Stomach smooth muscle (tissue), 2 donors: ENCODE results near the gene TRIM69.
A peak's percentile ranks its signal among the peaks of the same experiment; 100 is the strongest.

Source experiments
- H3K27ac ChIP-seq: one replicate; pipeline ENCODE4 v1.7.0; 2013; ENCODE audit warnings: mild to moderate bottlenecking, low read length, inconsistent platforms
- H3K27me3 ChIP-seq, 2 donors: one replicate each; pipeline ENCODE4 v1.7.0; 2013; ENCODE audit warnings: low read length in 2 of 2; ENCODE audit not compliant: insufficient read depth in 2 of 2, control insufficient read depth in 1 of 2
- H3K36me3 ChIP-seq, 2 donors: one replicate each; pipeline ENCODE4 v1.7.0; 2013; ENCODE audit warnings: low read length in 2 of 2; ENCODE audit not compliant: control insufficient read depth in 2 of 2, insufficient read depth in 2 of 2
- H3K4me1 ChIP-seq: one replicate; pipeline ENCODE4 v1.7.0; 2013; ENCODE audit warnings: low read length; ENCODE audit not compliant: control insufficient read depth, insufficient read depth
- H3K4me3 ChIP-seq, 2 donors: one replicate each; pipeline ENCODE4 v1.7.0; 2013; ENCODE audit warnings: low read length in 2 of 2
- H3K9ac ChIP-seq, 2 donors: one replicate each; pipeline ENCODE4 v1.7.0; 2013; ENCODE audit warnings: low read length in 2 of 2, mild to moderate bottlenecking in 1 of 2
- H3K9me3 ChIP-seq, 2 donors: one replicate each; pipeline ENCODE4 v1.7.0; 2013; ENCODE audit warnings: low read length in 2 of 2; ENCODE audit not compliant: control insufficient read depth in 2 of 2
- donor health status: healthy.
- donor health status: Pancreatic carcinoma.

Gene TRIM69

DNA sequence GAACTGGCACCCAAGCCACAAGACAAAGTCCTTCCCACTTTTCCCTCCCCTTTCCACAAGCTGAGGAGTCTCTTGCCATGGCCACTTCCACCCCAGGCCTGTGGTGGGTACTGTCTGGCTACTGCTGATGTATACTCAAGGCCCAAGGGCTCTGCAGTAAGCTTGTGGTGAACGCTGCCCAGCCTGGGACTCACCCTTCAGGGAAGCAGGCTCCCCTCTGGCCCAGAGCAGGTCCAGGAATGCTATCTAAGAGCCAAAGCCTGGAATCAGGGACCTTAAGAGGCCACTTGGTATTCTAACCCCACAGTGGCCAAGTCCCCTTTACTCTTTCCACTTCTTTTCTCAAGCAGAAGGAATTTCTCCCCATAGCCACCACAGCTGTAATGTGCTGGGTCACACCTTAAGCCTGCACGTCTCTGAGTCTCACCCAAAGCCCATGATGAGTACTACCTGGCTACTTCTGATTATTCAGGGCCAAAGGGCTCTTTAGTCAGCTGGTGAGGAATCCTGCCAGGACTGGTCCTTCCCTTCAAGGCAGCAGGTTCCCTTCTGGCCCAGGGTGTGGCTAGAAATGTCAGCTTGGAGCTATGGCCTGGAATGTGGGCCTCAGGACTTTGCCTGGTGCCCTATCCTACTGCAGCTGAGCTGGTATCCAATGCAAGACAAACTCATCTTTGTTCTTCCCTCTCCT is 29.2 kb upstream of the TRIM69 start:
- Histone ChIP-seq H3K4me3 (no peak overlapping the region), H3K9ac (no peak overlapping the region), H3K27ac (no peak overlapping the region)

DNA sequence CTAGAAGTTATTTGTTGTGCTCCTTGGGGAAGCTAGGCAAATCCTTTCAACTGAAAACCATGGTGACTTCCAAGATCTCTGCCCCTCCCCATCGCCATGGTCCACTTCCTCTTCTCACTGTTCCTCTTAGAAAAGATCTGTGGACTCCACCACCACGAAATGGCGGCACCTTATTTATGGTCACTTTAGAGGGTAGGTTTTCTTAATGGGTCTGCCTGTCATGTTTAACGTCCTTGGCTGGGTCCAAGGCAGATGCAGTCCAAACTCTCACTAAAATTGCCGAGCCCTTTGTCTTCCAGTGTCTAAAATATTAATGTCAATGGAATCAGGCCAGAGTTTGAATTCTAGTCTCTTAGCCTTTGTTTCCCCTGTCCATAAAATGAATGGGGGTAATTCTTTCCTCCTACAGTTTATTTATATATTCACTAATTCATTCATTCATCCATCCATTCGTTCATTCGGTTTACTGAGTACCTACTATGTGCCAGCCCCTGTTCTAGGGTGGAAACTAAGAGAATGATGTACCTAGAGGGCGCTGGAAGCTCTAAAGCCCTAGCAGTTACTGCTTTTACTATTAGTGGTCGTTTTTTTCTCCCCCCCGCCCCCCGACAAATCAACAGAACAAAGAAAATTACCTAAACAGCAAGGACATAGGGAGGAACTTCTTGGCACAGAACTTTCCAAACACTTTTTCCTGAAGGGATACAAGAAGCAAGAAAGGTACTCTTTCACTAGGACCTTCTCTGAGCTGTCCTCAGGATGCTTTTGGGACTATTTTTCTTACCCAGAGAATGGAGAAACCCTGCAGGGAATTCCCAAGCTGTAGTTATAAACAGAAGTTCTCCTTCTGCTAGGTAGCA is 25.9 kb upstream of the TRIM69 start:
- peak overlapping the region; percentile 99 for H3K27ac ChIP-seq
- H3K4me3 ChIP-seq = peak overlapping the region; percentile 94 to 98
- peaks cover 0 to 3% of the 10 kb centered on the region in 2 donors for H3K36me3 ChIP-seq
- no peaks in the 10 kb centered on the region for H3K9me3 ChIP-seq
- H3K4me1 ChIP-seq = peaks cover 2% of the 10 kb centered on the region
- peak overlapping the region; percentile 97 to 98 for H3K9ac ChIP-seq
- H3K27me3 ChIP-seq = no peaks in the 10 kb centered on the region

More for the DNA sequence above, 29.2 kb upstream of the TRIM69 start:
- H3K27me3 ChIP-seq = no peaks in the 10 kb centered on the region
- no peaks in the 10 kb centered on the region for H3K36me3 ChIP-seq
- no peaks in the 10 kb centered on the region for H3K9me3 ChIP-seq
- peaks cover 2% of the 10 kb centered on the region for H3K4me1 ChIP-seq

DNA sequence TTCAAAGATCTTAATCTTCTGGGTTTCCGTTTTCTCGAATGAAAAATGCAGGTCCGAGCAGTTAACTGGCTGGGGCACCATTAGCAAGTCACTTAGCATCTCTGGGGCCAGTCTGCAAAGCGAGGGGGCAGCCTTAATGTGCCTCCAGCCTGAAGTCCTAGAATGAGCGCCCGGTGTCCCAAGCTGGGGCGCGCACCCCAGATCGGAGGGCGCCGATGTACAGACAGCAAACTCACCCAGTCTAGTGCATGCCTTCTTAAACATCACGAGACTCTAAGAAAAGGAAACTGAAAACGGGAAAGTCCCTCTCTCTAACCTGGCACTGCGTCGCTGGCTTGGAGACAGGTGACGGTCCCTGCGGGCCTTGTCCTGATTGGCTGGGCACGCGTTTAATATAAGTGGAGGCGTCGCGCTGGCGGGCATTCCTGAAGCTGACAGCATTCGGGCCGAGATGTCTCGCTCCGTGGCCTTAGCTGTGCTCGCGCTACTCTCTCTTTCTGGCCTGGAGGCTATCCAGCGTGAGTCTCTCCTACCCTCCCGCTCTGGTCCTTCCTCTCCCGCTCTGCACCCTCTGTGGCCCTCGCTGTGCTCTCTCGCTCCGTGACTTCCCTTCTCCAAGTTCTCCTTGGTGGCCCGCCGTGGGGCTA is 25.1 kb upstream of the TRIM69 start, which contains the start of the genes B2M and PATL2:
B2M (plus strand) TSS at position 422 of the 647 bp plus-strand sequence; CDS start at position 452, 30 bp downstream.
PATL2 (minus strand) TSS at position 228 of the 647 bp plus-strand sequence. CDS start 34,833 bp downstream, outside the sequence.
- Histone ChIP-seq H3K27ac (peak within 1 kb of the TSS; percentile 99), H3K4me3 (peak within 1 kb of the TSS; percentile 94 to 98), H3K36me3 (peaks cover 4 to 10% of the 10 kb centered on the region in 2 donors), H3K9ac (peak within 1 kb of the TSS; percentile 97 to 98), H3K9me3 (no peaks in the 10 kb centered on the region), H3K27me3 (no peaks in the 10 kb centered on the region), H3K4me1 (peaks cover 2% of the 10 kb centered on the region)

DNA sequence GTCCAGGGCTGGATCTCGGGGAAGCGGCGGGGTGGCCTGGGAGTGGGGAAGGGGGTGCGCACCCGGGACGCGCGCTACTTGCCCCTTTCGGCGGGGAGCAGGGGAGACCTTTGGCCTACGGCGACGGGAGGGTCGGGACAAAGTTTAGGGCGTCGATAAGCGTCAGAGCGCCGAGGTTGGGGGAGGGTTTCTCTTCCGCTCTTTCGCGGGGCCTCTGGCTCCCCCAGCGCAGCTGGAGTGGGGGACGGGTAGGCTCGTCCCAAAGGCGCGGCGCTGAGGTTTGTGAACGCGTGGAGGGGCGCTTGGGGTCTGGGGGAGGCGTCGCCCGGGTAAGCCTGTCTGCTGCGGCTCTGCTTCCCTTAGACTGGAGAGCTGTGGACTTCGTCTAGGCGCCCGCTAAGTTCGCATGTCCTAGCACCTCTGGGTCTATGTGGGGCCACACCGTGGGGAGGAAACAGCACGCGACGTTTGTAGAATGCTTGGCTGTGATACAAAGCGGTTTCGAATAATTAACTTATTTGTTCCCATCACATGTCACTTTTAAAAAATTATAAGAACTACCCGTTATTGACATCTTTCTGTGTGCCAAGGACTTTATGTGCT is 24.5 kb upstream of the TRIM69 start:
- Histone ChIP-seq H3K27ac (peak overlapping the region; percentile 99), H3K9ac (peak overlapping the region; percentile 97 to 98)

DNA sequence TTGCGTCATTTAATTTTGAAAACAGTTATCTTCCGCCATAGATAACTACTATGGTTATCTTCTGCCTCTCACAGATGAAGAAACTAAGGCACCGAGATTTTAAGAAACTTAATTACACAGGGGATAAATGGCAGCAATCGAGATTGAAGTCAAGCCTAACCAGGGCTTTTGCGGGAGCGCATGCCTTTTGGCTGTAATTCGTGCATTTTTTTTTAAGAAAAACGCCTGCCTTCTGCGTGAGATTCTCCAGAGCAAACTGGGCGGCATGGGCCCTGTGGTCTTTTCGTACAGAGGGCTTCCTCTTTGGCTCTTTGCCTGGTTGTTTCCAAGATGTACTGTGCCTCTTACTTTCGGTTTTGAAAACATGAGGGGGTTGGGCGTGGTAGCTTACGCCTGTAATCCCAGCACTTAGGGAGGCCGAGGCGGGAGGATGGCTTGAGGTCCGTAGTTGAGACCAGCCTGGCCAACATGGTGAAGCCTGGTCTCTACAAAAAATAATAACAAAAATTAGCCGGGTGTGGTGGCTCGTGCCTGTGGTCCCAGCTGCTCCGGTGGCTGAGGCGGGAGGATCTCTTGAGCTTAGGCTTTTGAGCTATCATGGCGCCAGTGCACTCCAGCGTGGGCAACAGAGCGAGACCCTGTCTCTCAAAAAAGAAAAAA is 23.9 kb upstream of the TRIM69 start:
- no peaks in the 10 kb centered on the region for H3K9me3 ChIP-seq
- H3K4me3 ChIP-seq = peak overlapping the region; percentile 94 to 98
- peak overlapping the region; percentile 99 for H3K27ac ChIP-seq
- no peaks in the 10 kb centered on the region for H3K27me3 ChIP-seq
- peak overlapping the region; percentile 97 to 98 for H3K9ac ChIP-seq
- H3K36me3 ChIP-seq = peaks cover 16 to 23% of the 10 kb centered on the region in 2 donors
- peaks cover 2% of the 10 kb centered on the region for H3K4me1 ChIP-seq

More for the DNA sequence above, 24.5 kb upstream of the TRIM69 start:
- peaks cover 2% of the 10 kb centered on the region for H3K4me1 ChIP-seq
- peak overlapping the region; percentile 94 to 98 for H3K4me3 ChIP-seq
- no peaks in the 10 kb centered on the region for H3K27me3 ChIP-seq
- peaks cover 10 to 16% of the 10 kb centered on the region in 2 donors for H3K36me3 ChIP-seq
- no peaks in the 10 kb centered on the region for H3K9me3 ChIP-seq

DNA sequence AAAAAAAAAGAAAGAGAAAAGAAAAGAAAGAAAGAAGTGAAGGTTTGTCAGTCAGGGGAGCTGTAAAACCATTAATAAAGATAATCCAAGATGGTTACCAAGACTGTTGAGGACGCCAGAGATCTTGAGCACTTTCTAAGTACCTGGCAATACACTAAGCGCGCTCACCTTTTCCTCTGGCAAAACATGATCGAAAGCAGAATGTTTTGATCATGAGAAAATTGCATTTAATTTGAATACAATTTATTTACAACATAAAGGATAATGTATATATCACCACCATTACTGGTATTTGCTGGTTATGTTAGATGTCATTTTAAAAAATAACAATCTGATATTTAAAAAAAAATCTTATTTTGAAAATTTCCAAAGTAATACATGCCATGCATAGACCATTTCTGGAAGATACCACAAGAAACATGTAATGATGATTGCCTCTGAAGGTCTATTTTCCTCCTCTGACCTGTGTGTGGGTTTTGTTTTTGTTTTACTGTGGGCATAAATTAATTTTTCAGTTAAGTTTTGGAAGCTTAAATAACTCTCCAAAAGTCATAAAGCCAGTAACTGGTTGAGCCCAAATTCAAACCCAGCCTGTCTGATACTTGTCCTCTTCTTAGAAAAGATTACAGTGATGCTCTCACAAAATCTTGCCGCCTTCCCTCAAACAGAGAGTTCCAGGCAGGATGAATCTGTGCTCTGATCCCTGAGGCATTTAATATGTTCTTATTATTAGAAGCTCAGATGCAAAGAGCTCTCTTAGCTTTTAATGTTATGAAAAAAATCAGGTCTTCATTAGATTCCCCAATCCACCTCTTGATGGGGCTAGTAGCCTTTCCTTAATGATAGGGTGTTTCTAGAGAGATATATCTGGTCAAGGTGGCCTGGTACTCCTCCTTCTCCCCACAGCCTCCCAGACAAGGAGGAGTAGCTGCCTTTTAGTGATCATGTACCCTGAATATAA is 23.0 kb upstream of the TRIM69 start:
- H3K4me1 ChIP-seq = peaks cover 2% of the 10 kb centered on the region
- no peaks in the 10 kb centered on the region for H3K9me3 ChIP-seq
- H3K9ac ChIP-seq = peak overlapping the region; percentile 97 to 98
- H3K36me3 ChIP-seq = peaks cover 24 to 29% of the 10 kb centered on the region in 2 donors
- peak overlapping the region; percentile 99 for H3K27ac ChIP-seq
- peak overlapping the region; percentile 94 to 98 for H3K4me3 ChIP-seq
- H3K27me3 ChIP-seq = no peaks in the 10 kb centered on the region

DNA sequence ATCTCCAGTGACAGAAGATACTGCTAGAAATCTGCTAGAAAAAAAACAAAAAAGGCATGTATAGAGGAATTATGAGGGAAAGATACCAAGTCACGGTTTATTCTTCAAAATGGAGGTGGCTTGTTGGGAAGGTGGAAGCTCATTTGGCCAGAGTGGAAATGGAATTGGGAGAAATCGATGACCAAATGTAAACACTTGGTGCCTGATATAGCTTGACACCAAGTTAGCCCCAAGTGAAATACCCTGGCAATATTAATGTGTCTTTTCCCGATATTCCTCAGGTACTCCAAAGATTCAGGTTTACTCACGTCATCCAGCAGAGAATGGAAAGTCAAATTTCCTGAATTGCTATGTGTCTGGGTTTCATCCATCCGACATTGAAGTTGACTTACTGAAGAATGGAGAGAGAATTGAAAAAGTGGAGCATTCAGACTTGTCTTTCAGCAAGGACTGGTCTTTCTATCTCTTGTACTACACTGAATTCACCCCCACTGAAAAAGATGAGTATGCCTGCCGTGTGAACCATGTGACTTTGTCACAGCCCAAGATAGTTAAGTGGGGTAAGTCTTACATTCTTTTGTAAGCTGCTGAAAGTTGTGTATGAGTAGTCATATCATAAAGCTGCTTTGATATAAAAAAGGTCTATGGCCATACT is 21.1 kb upstream of the TRIM69 start:
- H3K27ac ChIP-seq = no peak overlapping the region
- peaks cover 25 to 36% of the 10 kb centered on the region in 2 donors for H3K36me3 ChIP-seq
- no peak overlapping the region for H3K4me3 ChIP-seq
- no peak overlapping the region for H3K9ac ChIP-seq
- peaks cover 2% of the 10 kb centered on the region for H3K4me1 ChIP-seq
- no peaks in the 10 kb centered on the region for H3K27me3 ChIP-seq
- no peaks in the 10 kb centered on the region for H3K9me3 ChIP-seq

DNA sequence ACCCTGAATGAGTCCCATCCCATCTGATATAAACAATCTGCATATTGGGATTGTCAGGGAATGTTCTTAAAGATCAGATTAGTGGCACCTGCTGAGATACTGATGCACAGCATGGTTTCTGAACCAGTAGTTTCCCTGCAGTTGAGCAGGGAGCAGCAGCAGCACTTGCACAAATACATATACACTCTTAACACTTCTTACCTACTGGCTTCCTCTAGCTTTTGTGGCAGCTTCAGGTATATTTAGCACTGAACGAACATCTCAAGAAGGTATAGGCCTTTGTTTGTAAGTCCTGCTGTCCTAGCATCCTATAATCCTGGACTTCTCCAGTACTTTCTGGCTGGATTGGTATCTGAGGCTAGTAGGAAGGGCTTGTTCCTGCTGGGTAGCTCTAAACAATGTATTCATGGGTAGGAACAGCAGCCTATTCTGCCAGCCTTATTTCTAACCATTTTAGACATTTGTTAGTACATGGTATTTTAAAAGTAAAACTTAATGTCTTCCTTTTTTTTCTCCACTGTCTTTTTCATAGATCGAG is 20.5 kb upstream of the TRIM69 start:
- Histone ChIP-seq H3K4me1 (no peaks in the 10 kb centered on the region), H3K9ac (no peak overlapping the region), H3K27ac (no peak overlapping the region), H3K36me3 (peaks cover 25 to 36% of the 10 kb centered on the region in 2 donors), H3K27me3 (no peaks in the 10 kb centered on the region), H3K4me3 (no peak overlapping the region), H3K9me3 (no peaks in the 10 kb centered on the region)
